Measurements from ENCODE around the gene NDE1. TPM values are rescaled to one million over a fixed set of nuclear protein-coding genes. Genes with fewer than 3 reads are reported as not detected.
"Not testable (repeated sequence)": the region's sequence is repeated elsewhere in the genome, so short reads cannot be mapped to it uniquely, and the experiment has no call there.

NDE1 gene
- total RNA-seq, 2 experiments from 2014 or later = 150 to 161 TPM

GRCh38 chr16:15646557-15647293 is 3.3 kb upstream of the NDE1 start:
- not testable (repeated sequence) for H3K9me3 Mint-ChIP-seq; H3K27me3 Mint-ChIP-seq (ENCODE audit: low read depth); H3K4me3 Mint-ChIP-seq; H3K36me3 Mint-ChIP-seq (ENCODE audit: low read depth); H3K27ac Mint-ChIP-seq; DNase-seq
- CTCF ChIA-PET = interaction anchor here (0.6 kb wide), 1 partner anchor 18 kb away, joined by 3 read pairs; no protein-coding TSS in a partner anchor
- H3K4me1 Mint-ChIP-seq (ENCODE audit: low read depth) = peaks cover 36% of the 10 kb centered on the region
- intact Hi-C loops (cut with micrococcal nuclease) = loop anchor here (10.0 kb wide), 1 partner anchor 632 kb away; no protein-coding TSS in a partner anchor

- no peak for DNase-seq
These were observed 2.6 kb upstream of the NDE1 start for GRCh38 chr16:15647294-15648014.

GRCh38 chr16:15648135-15648730 is 1.8 kb upstream of the NDE1 start:
- Mint-ChIP-seq H3K4me1 (ENCODE audit: low read depth) (peaks cover 46% of the 10 kb centered on the region), H3K27ac (no peak overlapping the region), H3K36me3 (ENCODE audit: low read depth) (peaks cover 9% of the 10 kb centered on the region), H3K4me3 (no peak overlapping the region), H3K27me3 (ENCODE audit: low read depth) (no peaks in the 10 kb centered on the region), H3K9me3 (no peaks in the 10 kb centered on the region)
- no peak for DNase-seq
- intact Hi-C loops (cut with micrococcal nuclease) = loop anchor here (10.0 kb wide), 1 partner anchor 633 kb away; no protein-coding TSS in a partner anchor
- CTCF ChIA-PET = no interaction called here

More at GRCh38 chr16:15647294-15648014, 2.6 kb upstream of the NDE1 start:
- H3K36me3 Mint-ChIP-seq (ENCODE audit: low read depth) = peaks cover 5% of the 10 kb centered on the region
- H3K9me3 Mint-ChIP-seq = no peaks in the 10 kb centered on the region
- no peak overlapping the region for H3K4me3 Mint-ChIP-seq
- no peak overlapping the region for H3K27ac Mint-ChIP-seq
- H3K4me1 Mint-ChIP-seq (ENCODE audit: low read depth) = peaks cover 38% of the 10 kb centered on the region
- CTCF ChIA-PET = no interaction called here
- H3K27me3 Mint-ChIP-seq (ENCODE audit: low read depth) = no peaks in the 10 kb centered on the region
- intact Hi-C loops (cut with micrococcal nuclease) = loop anchor here (10.0 kb wide), 1 partner anchor 633 kb away; no protein-coding TSS in a partner anchor

GRCh38 chr16:15649311-15649710 is 734 bp upstream of the NDE1 start:
- H3K27me3 Mint-ChIP-seq (ENCODE audit: low read depth); CTCF ChIA-PET; H3K9me3 Mint-ChIP-seq; DNase-seq: not testable (repeated sequence)
- Mint-ChIP-seq H3K36me3 (ENCODE audit: low read depth) (peaks cover 11% of the 10 kb centered on the region), H3K4me1 (ENCODE audit: low read depth) (peaks cover 49% of the 10 kb centered on the region), H3K27ac (peak overlapping the region; percentile 89), H3K4me3 (peak overlapping the region; percentile 100)
- intact Hi-C loops (cut with micrococcal nuclease) = loop anchor here (10.0 kb wide), 1 partner anchor 635 kb away; no protein-coding TSS in a partner anchor

GRCh38 chr16:15649727-15650018 is 372 bp upstream of the NDE1 start:
- peak overlapping the region; percentile 89 for H3K27ac Mint-ChIP-seq
- H3K9me3 Mint-ChIP-seq = no peaks in the 10 kb centered on the region
- peak overlapping the region; percentile 100 for H3K4me3 Mint-ChIP-seq
- H3K27me3 Mint-ChIP-seq (ENCODE audit: low read depth) = no peaks in the 10 kb centered on the region
- CTCF ChIA-PET = no interaction called here
- H3K36me3 Mint-ChIP-seq (ENCODE audit: low read depth) = peaks cover 11% of the 10 kb centered on the region
- peaks cover 46% of the 10 kb centered on the region for H3K4me1 Mint-ChIP-seq (ENCODE audit: low read depth)
- intact Hi-C loops (cut with micrococcal nuclease) = loop anchor here (10.0 kb wide), 1 partner anchor 635 kb away; no protein-coding TSS in a partner anchor
- DNase-seq = no peak

- peak; percentile 79 for DNase-seq
- Mint-ChIP-seq H3K27me3 (ENCODE audit: low read depth) (no peaks in the 10 kb centered on the region), H3K4me1 (ENCODE audit: low read depth) (peaks cover 42% of the 10 kb centered on the region), H3K9me3 (no peaks in the 10 kb centered on the region), H3K36me3 (ENCODE audit: low read depth) (peaks cover 11% of the 10 kb centered on the region), H3K27ac (peak overlapping the region; percentile 99), H3K4me3 (peak overlapping the region; percentile 100)
- CTCF ChIA-PET = interaction anchor here (1.0 kb wide), 1 partner anchor 8 kb away, joined by 3 read pairs; the partner anchor contains the start of gene MARF1
- intact Hi-C loops (cut with micrococcal nuclease) = loop anchor here (1.0 kb wide), 3 partner anchors 7 to 32 kb away; partner anchors contain the start of gene MARF1
These were observed 690 bp downstream of the NDE1 start for GRCh38 chr16:15650698-15651171.

GRCh38 chr16:15652293-15653001 is 2.4 kb downstream of the NDE1 start:
- H3K9me3 Mint-ChIP-seq = no peaks in the 10 kb centered on the region
- H3K4me1 Mint-ChIP-seq (ENCODE audit: low read depth) = peaks cover 45% of the 10 kb centered on the region
- peak overlapping the region; percentile 58 for H3K27ac Mint-ChIP-seq
- CTCF ChIA-PET = interaction anchor here (0.6 to 1.5 kb wide), 3 partner anchors 10 to 19 kb away, joined by 3 to 5 read pairs (median 3); no protein-coding TSS in a partner anchor
- intact Hi-C loops (cut with micrococcal nuclease) = no loop called here
- peaks cover 14% of the 10 kb centered on the region for H3K36me3 Mint-ChIP-seq (ENCODE audit: low read depth)
- DNase-seq = no peak
- peak overlapping the region; percentile 21 for H3K4me3 Mint-ChIP-seq
- H3K27me3 Mint-ChIP-seq (ENCODE audit: low read depth) = no peaks in the 10 kb centered on the region

GRCh38 chr16:15653227-15653626 is 3.2 kb downstream of the NDE1 start:
- DNase-seq = no peak
- CTCF ChIA-PET = interaction anchor here (0.8 to 1.5 kb wide), 2 partner anchors 11 to 20 kb away, joined by 3 to 5 read pairs; no protein-coding TSS in a partner anchor
- no peak overlapping the region for H3K4me3 Mint-ChIP-seq

GRCh38 chr16:15654591-15654990 is 4.5 kb downstream of the NDE1 start:
- Mint-ChIP-seq H3K27ac (no peak overlapping the region), H3K4me1 (ENCODE audit: low read depth) (peaks cover 62% of the 10 kb centered on the region), H3K9me3 (no peaks in the 10 kb centered on the region), H3K27me3 (ENCODE audit: low read depth) (no peaks in the 10 kb centered on the region), H3K4me3 (no peak overlapping the region), H3K36me3 (ENCODE audit: low read depth) (peaks cover 19% of the 10 kb centered on the region)
- intact Hi-C loops (cut with micrococcal nuclease) = no loop called here
- DNase-seq = no peak
- CTCF ChIA-PET = no interaction called here

More at GRCh38 chr16:15653227-15653626, 3.2 kb downstream of the NDE1 start:
- H3K27ac Mint-ChIP-seq = peak overlapping the region; percentile 58
- H3K9me3 Mint-ChIP-seq = no peaks in the 10 kb centered on the region
- H3K27me3 Mint-ChIP-seq (ENCODE audit: low read depth) = no peaks in the 10 kb centered on the region
- intact Hi-C loops (cut with micrococcal nuclease) = no loop called here
- peaks cover 16% of the 10 kb centered on the region for H3K36me3 Mint-ChIP-seq (ENCODE audit: low read depth)
- peaks cover 51% of the 10 kb centered on the region for H3K4me1 Mint-ChIP-seq (ENCODE audit: low read depth)

- H3K4me3 Mint-ChIP-seq; H3K27me3 Mint-ChIP-seq (ENCODE audit: low read depth); intact Hi-C loops (cut with micrococcal nuclease); H3K9me3 Mint-ChIP-seq; CTCF ChIA-PET; DNase-seq; H3K27ac Mint-ChIP-seq: not testable (repeated sequence)
- Mint-ChIP-seq H3K4me1 (ENCODE audit: low read depth) (peaks cover 69% of the 10 kb centered on the region), H3K36me3 (ENCODE audit: low read depth) (peaks cover 19% of the 10 kb centered on the region)
These were observed 5.5 kb downstream of the NDE1 start for GRCh38 chr16:15655561-15655960.

GRCh38 chr16:15658149-15658548 is 8.1 kb downstream of the NDE1 start:
- Mint-ChIP-seq H3K27me3 (ENCODE audit: low read depth) (no peaks in the 10 kb centered on the region), H3K27ac (peak overlapping the region; percentile 22), H3K4me1 (ENCODE audit: low read depth) (peaks cover 63% of the 10 kb centered on the region), H3K4me3 (no peak overlapping the region), H3K9me3 (no peaks in the 10 kb centered on the region), H3K36me3 (ENCODE audit: low read depth) (peaks cover 26% of the 10 kb centered on the region)
- no peak for DNase-seq
- intact Hi-C loops (cut with micrococcal nuclease) = no loop called here
- CTCF ChIA-PET = no interaction called here
